GM23338 (cell line): ENCODE measurements around the gene CACNA2D4. TPM values are rescaled to one million over a fixed set of nuclear protein-coding genes. Genes with fewer than 3 reads are reported as not detected.

Source experiments
- ATAC-seq: fragments of 200-7000 bp; cut with Tn5 transposase; 3 replicates; pipeline ENCODE4 v1.9.1; 2020
- DNase-seq: peaks from one replicate; pipeline ENCODE4 v3.0.0-alpha.2; 2015; ENCODE audit warnings: low spot score
- H2AFZ ChIP-seq: fragments of 200-600 bp; sonication (generic); 2 replicates; pipeline ENCODE4 v1.8.0; 2016; ENCODE audit warnings: antibody characterized with exemption, mild to moderate bottlenecking, moderate library complexity
- H3F3A ChIP-seq: fragments of 200-600 bp; sonication (generic); replicated peaks from 2 replicates; pipeline ENCODE4 v1.8.0; 2017; ENCODE audit warnings: antibody characterized with exemption, mixed run types, low read depth
- H3K27ac ChIP-seq: fragments of 200-600 bp; sonication (generic); 2 replicates; pipeline ENCODE4 v1.6.1; 2016; ENCODE audit warnings: low read depth
- H3K27me3 ChIP-seq: fragments of 200-600 bp; sonication (generic); 2 replicates; pipeline ENCODE4 v1.8.0; 2016; ENCODE audit warnings: mild to moderate bottlenecking, mixed run types, moderate library complexity; ENCODE audit not compliant: insufficient read depth
- H3K36me3 ChIP-seq: fragments of 200-600 bp; sonication (generic); 2 replicates; pipeline ENCODE4 v1.8.0; 2016; ENCODE audit warnings: mild to moderate bottlenecking; ENCODE audit not compliant: insufficient read depth
- H3K4me1 ChIP-seq: fragments of 200-600 bp; sonication (generic); 2 replicates; pipeline ENCODE4 v1.8.0; 2016; ENCODE audit warnings: mild to moderate bottlenecking, moderate library complexity; ENCODE audit not compliant: insufficient read depth
- H3K4me2 ChIP-seq: fragments of 200-600 bp; sonication (generic); 2 replicates; pipeline ENCODE4 v1.7.1; 2017; ENCODE audit warnings: mixed run types
- H3K4me3 ChIP-seq: fragments of 200-600 bp; sonication (generic); 2 replicates; pipeline ENCODE4 v1.6.1; 2016; ENCODE audit warnings: mixed run types
- H3K79me2 ChIP-seq: fragments of 200-600 bp; sonication (generic); replicated peaks from 2 replicates; pipeline ENCODE4 v1.8.0; 2017; ENCODE audit warnings: mild to moderate bottlenecking; ENCODE audit not compliant: insufficient read depth
- H3K9me2 ChIP-seq: fragments of 200-600 bp; sonication (generic); 2 replicates; pipeline ENCODE4 v1.8.0; 2017; ENCODE audit not compliant: insufficient read depth
- H4K20me1 ChIP-seq: fragments of 200-600 bp; sonication (generic); replicated peaks from 2 replicates; pipeline ENCODE4 v1.8.0; 2017; ENCODE audit warnings: mild to moderate bottlenecking; ENCODE audit not compliant: insufficient read depth
- H3K27ac Mint-ChIP-seq: 2 replicates; pipeline ENCODE4 v1.8.0; 2020; ENCODE audit warnings: inconsistent platforms, mild to moderate bottlenecking, moderate library complexity, mixed read lengths
- H3K27me3 Mint-ChIP-seq: 3 replicates; pipeline ENCODE4 v1.8.0; 2022; ENCODE audit warnings: low read depth, mild to moderate bottlenecking, moderate library complexity, mixed read lengths, inconsistent platforms; ENCODE audit not compliant: insufficient read depth, poor library complexity
- H3K36me3 Mint-ChIP-seq: 3 replicates; pipeline ENCODE4 v1.8.0; 2021; ENCODE audit warnings: low read depth, mild to moderate bottlenecking, inconsistent platforms, moderate library complexity, mixed read lengths
- H3K4me1 Mint-ChIP-seq: 3 replicates; pipeline ENCODE4 v1.8.0; 2020; ENCODE audit warnings: mild to moderate bottlenecking, inconsistent platforms, mixed read lengths
- H3K4me3 Mint-ChIP-seq: 3 replicates; pipeline ENCODE4 v1.8.0; 2021; ENCODE audit warnings: moderate library complexity, mild to moderate bottlenecking, inconsistent platforms, mixed read lengths
- H3K9me3 Mint-ChIP-seq: 3 replicates; pipeline ENCODE4 v1.8.0; 2020; ENCODE audit warnings: moderate library complexity, mild to moderate bottlenecking, inconsistent platforms, mixed read lengths
- CREB1 ChIP-seq: fragments of 250-450 bp; sonication (Bioruptor Pico); IDR thresholded peaks from 2 replicates; pipeline ENCODE4 v1.5.0; 2020; ENCODE audit warnings: low read depth, mild to moderate bottlenecking, moderate library complexity
- EZH2 ChIP-seq: fragments of 200-600 bp; sonication (generic); IDR thresholded peaks from one replicate; pipeline ENCODE4 v1.8.0; 2017; ENCODE audit warnings: antibody characterized with exemption, mild to moderate bottlenecking, low read depth; ENCODE audit not compliant: unreplicated experiment
- EZH2phosphoT487 ChIP-seq: fragments of 200-600 bp; sonication (generic); IDR thresholded peaks from one replicate; pipeline ENCODE4 v1.8.1; 2018; ENCODE audit warnings: antibody characterized with exemption; ENCODE audit not compliant: unreplicated experiment
- JUNB ChIP-seq: IDR thresholded peaks from one replicate; pipeline ENCODE4 v1.6.1; 2016; ENCODE audit warnings: antibody characterized with exemption; ENCODE audit not compliant: unreplicated experiment
- NANOG ChIP-seq: IDR thresholded peaks from 2 replicates; pipeline ENCODE4 v1.6.1; 2016; ENCODE audit warnings: antibody characterized with exemption, borderline replicate concordance
- POLR2AphosphoS5 ChIP-seq: IDR thresholded peaks from 2 replicates; pipeline ENCODE4 v1.6.1; 2016; ENCODE audit warnings: antibody characterized with exemption, low read depth
- STAT1 ChIP-seq: IDR thresholded peaks from one replicate; pipeline ENCODE4 v1.6.1; 2016; ENCODE audit warnings: antibody characterized with exemption; ENCODE audit not compliant: unreplicated experiment
- ZNF114 ChIP-seq: fragments of 250-450 bp; sonication (Bioruptor Pico); IDR thresholded peaks from 2 replicates; pipeline ENCODE4 v1.5.0; 2020; ENCODE audit warnings: mild to moderate bottlenecking, moderate library complexity
- ZNF331 ChIP-seq: fragments of 250-450 bp; sonication (Bioruptor Pico); IDR thresholded peaks from 2 replicates; pipeline ENCODE4 v1.5.0; 2020; ENCODE audit warnings: low read depth, mild to moderate bottlenecking, moderate library complexity
- polyA plus RNA-seq: library from polyadenylated mRNA; unstranded; fragments of >200 nt; fragmentation: Nextera tagmentation; extraction: Ambion mirVana; gene quantifications from 2 replicates; pipeline ENCODE4 v1.2.1, GENCODE V29; 2016
- total RNA-seq: library from RNA; depleted of rRNA; stranded (reverse); fragments of >200 nt; shearing (Covaris generic); gene quantifications from 2 replicates; pipeline ENCODE4 v1.2.3, GENCODE V29; 2014
- TF ChIP-seq, protein P1 (sequence below): IDR thresholded peaks from one replicate; pipeline ENCODE4 v1.6.1; 2018; ENCODE audit warnings: antibody characterized with exemption; ENCODE audit not compliant: unreplicated experiment
- TF ChIP-seq, protein P2 (sequence below): fragments of 250-450 bp; sonication (Bioruptor Pico); IDR thresholded peaks from 2 replicates; pipeline ENCODE4 v1.5.0; 2020; ENCODE audit warnings: mild to moderate bottlenecking, moderate library complexity
- TF ChIP-seq, protein P3 (sequence below): IDR thresholded peaks from 2 replicates; pipeline ENCODE4 v1.6.1; 2016; ENCODE audit warnings: antibody characterized with exemption
- TF ChIP-seq, protein P4 (sequence below), 2 experiments: fragments of 200-600 bp in 1 of 2; sonication (generic) in 1 of 2; conservative IDR thresholded peaks; 2 replicates each; pipeline versions ENCODE4 v1.5.1 to v1.6.1; 2016 to 2017; ENCODE audit warnings: antibody characterized with exemption in 2 of 2, low read depth in 2 of 2, mild to moderate bottlenecking in 2 of 2, moderate library complexity in 1 of 2

CACNA2D4 gene
- total and polyA plus RNA-seq, 2 experiments from 2014 or later = 0.07 to 0.24 TPM

DNA sequence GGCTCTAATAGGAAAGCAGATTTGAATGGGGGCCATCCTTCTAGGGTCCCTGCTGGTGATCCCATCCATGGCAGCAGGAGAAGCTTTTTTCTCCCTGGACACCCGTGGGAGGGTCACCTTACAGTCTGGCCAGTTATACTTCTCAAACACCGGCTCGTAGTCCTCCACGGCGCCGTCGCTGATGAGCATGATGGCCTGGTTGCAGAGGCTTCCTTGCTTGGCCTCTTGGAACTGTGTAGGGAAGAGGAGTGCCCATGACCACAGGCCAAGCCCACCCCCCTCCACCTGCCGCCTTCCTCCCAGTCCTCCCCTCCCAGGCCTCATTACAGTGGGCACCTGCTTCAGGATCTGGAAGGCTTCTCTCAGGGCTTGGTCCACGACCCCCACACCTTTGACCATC is 33.8 kb downstream of the CACNA2D4 start:
- Histone ChIP-seq H3K27me3 (no peaks in the 10 kb centered on the region), H3K4me3 (no peak overlapping the region), H3K4me2 (no peak overlapping the region), H4K20me1 (no peaks in the 10 kb centered on the region), H3K79me2 (no peaks in the 10 kb centered on the region), H3K36me3 (no peaks in the 10 kb centered on the region), H3F3A (no peaks in the 10 kb centered on the region), H3K4me1 (no peaks in the 10 kb centered on the region), H2AFZ (no peak overlapping the region), H3K27ac (no peak overlapping the region), H3K9me2 (peaks cover 7% of the 10 kb centered on the region; the same call in 1 of the 2 replicates)
- no peaks in the 10 kb centered on the region; the same call in 2 of the 3 replicates for H3K36me3 Mint-ChIP-seq
- H3K4me1 Mint-ChIP-seq = peaks cover 4% of the 10 kb centered on the region; the same call in 1 of the 3 replicates
- ATAC-seq (no peak), DNase-seq (no peak)
- H3K4me3 Mint-ChIP-seq = no peak overlapping the region
- H3K27me3 Mint-ChIP-seq = peaks cover 5% of the 10 kb centered on the region
- no peaks in the 10 kb centered on the region; the same call in 2 of the 3 replicates for H3K9me3 Mint-ChIP-seq
- TF ChIP-seq ZNF114 (CRISPR knock-in tag) = no peak
- TF ChIP-seq STAT1 = no peak
- TF ChIP-seq, protein P1, sequence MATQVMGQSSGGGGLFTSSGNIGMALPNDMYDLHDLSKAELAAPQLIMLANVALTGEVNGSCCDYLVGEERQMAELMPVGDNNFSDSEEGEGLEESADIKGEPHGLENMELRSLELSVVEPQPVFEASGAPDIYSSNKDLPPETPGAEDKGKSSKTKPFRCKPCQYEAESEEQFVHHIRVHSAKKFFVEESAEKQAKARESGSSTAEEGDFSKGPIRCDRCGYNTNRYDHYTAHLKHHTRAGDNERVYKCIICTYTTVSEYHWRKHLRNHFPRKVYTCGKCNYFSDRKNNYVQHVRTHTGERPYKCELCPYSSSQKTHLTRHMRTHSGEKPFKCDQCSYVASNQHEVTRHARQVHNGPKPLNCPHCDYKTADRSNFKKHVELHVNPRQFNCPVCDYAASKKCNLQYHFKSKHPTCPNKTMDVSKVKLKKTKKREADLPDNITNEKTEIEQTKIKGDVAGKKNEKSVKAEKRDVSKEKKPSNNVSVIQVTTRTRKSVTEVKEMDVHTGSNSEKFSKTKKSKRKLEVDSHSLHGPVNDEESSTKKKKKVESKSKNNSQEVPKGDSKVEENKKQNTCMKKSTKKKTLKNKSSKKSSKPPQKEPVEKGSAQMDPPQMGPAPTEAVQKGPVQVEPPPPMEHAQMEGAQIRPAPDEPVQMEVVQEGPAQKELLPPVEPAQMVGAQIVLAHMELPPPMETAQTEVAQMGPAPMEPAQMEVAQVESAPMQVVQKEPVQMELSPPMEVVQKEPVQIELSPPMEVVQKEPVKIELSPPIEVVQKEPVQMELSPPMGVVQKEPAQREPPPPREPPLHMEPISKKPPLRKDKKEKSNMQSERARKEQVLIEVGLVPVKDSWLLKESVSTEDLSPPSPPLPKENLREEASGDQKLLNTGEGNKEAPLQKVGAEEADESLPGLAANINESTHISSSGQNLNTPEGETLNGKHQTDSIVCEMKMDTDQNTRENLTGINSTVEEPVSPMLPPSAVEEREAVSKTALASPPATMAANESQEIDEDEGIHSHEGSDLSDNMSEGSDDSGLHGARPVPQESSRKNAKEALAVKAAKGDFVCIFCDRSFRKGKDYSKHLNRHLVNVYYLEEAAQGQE = no peak
- TF ChIP-seq, protein P2, sequence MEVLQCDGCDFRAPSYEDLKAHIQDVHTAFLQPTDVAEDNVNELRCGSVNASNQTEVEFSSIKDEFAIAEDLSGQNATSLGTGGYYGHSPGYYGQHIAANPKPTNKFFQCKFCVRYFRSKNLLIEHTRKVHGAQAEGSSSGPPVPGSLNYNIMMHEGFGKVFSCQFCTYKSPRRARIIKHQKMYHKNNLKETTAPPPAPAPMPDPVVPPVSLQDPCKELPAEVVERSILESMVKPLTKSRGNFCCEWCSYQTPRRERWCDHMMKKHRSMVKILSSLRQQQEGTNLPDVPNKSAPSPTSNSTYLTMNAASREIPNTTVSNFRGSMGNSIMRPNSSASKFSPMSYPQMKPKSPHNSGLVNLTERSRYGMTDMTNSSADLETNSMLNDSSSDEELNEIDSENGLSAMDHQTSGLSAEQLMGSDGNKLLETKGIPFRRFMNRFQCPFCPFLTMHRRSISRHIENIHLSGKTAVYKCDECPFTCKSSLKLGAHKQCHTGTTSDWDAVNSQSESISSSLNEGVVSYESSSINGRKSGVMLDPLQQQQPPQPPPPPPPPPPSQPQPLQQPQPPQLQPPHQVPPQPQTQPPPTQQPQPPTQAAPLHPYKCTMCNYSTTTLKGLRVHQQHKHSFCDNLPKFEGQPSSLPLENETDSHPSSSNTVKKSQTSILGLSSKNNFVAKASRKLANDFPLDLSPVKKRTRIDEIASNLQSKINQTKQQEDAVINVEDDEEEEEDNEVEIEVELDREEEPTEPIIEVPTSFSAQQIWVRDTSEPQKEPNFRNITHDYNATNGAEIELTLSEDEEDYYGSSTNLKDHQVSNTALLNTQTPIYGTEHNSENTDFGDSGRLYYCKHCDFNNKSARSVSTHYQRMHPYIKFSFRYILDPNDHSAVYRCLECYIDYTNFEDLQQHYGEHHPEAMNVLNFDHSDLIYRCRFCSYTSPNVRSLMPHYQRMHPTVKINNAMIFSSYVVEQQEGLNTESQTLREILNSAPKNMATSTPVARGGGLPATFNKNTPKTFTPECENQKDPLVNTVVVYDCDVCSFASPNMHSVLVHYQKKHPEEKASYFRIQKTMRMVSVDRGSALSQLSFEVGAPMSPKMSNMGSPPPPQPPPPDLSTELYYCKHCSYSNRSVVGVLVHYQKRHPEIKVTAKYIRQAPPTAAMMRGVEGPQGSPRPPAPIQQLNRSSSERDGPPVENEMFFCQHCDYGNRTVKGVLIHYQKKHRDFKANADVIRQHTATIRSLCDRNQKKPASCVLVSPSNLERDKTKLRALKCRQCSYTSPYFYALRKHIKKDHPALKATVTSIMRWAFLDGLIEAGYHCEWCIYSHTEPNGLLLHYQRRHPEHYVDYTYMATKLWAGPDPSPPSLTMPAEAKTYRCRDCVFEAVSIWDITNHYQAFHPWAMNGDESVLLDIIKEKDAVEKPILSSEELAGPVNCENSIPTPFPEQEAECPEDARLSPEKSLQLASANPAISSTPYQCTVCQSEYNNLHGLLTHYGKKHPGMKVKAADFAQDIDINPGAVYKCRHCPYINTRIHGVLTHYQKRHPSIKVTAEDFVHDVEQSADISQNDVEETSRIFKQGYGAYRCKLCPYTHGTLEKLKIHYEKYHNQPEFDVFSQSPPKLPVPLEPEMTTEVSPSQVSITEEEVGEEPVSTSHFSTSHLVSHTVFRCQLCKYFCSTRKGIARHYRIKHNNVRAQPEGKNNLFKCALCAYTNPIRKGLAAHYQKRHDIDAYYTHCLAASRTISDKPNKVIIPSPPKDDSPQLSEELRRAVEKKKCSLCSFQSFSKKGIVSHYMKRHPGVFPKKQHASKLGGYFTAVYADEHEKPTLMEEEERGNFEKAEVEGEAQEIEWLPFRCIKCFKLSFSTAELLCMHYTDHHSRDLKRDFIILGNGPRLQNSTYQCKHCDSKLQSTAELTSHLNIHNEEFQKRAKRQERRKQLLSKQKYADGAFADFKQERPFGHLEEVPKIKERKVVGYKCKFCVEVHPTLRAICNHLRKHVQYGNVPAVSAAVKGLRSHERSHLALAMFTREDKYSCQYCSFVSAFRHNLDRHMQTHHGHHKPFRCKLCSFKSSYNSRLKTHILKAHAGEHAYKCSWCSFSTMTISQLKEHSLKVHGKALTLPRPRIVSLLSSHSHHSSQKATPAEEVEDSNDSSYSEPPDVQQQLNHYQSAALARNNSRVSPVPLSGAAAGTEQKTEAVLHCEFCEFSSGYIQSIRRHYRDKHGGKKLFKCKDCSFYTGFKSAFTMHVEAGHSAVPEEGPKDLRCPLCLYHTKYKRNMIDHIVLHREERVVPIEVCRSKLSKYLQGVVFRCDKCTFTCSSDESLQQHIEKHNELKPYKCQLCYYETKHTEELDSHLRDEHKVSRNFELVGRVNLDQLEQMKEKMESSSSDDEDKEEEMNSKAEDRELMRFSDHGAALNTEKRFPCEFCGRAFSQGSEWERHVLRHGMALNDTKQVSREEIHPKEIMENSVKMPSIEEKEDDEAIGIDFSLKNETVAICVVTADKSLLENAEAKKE (CRISPR knock-in tag) = no peak
- TF ChIP-seq, protein P3, sequence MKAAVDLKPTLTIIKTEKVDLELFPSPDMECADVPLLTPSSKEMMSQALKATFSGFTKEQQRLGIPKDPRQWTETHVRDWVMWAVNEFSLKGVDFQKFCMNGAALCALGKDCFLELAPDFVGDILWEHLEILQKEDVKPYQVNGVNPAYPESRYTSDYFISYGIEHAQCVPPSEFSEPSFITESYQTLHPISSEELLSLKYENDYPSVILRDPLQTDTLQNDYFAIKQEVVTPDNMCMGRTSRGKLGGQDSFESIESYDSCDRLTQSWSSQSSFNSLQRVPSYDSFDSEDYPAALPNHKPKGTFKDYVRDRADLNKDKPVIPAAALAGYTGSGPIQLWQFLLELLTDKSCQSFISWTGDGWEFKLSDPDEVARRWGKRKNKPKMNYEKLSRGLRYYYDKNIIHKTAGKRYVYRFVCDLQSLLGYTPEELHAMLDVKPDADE = no peak
- no peak for TF ChIP-seq EZH2
- TF ChIP-seq, protein P4, sequence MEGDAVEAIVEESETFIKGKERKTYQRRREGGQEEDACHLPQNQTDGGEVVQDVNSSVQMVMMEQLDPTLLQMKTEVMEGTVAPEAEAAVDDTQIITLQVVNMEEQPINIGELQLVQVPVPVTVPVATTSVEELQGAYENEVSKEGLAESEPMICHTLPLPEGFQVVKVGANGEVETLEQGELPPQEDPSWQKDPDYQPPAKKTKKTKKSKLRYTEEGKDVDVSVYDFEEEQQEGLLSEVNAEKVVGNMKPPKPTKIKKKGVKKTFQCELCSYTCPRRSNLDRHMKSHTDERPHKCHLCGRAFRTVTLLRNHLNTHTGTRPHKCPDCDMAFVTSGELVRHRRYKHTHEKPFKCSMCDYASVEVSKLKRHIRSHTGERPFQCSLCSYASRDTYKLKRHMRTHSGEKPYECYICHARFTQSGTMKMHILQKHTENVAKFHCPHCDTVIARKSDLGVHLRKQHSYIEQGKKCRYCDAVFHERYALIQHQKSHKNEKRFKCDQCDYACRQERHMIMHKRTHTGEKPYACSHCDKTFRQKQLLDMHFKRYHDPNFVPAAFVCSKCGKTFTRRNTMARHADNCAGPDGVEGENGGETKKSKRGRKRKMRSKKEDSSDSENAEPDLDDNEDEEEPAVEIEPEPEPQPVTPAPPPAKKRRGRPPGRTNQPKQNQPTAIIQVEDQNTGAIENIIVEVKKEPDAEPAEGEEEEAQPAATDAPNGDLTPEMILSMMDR (conservative IDR thresholded peaks at IDR 0.05; ENCODE audit: low read depth in 2 of 2) = no peak
- no peak for TF ChIP-seq NANOG
- TF ChIP-seq EZH2phosphoT487 = no peak
- TF ChIP-seq POLR2AphosphoS5 = no peak
- TF ChIP-seq CREB1 (CRISPR knock-in tag) = no peak
- no peak for TF ChIP-seq JUNB
- TF ChIP-seq ZNF331 = no peak
- no peak overlapping the region for H3K27ac Mint-ChIP-seq
